ENCODE results near the gene ZDHHC8. TPM values are rescaled to one million over a fixed set of nuclear protein-coding genes. Genes with fewer than 3 reads are reported as not detected.

Gene ZDHHC8
- total and polyA plus RNA-seq, 9 donors = 13.7 to 52.8 (median 41.5) TPM

DNA sequence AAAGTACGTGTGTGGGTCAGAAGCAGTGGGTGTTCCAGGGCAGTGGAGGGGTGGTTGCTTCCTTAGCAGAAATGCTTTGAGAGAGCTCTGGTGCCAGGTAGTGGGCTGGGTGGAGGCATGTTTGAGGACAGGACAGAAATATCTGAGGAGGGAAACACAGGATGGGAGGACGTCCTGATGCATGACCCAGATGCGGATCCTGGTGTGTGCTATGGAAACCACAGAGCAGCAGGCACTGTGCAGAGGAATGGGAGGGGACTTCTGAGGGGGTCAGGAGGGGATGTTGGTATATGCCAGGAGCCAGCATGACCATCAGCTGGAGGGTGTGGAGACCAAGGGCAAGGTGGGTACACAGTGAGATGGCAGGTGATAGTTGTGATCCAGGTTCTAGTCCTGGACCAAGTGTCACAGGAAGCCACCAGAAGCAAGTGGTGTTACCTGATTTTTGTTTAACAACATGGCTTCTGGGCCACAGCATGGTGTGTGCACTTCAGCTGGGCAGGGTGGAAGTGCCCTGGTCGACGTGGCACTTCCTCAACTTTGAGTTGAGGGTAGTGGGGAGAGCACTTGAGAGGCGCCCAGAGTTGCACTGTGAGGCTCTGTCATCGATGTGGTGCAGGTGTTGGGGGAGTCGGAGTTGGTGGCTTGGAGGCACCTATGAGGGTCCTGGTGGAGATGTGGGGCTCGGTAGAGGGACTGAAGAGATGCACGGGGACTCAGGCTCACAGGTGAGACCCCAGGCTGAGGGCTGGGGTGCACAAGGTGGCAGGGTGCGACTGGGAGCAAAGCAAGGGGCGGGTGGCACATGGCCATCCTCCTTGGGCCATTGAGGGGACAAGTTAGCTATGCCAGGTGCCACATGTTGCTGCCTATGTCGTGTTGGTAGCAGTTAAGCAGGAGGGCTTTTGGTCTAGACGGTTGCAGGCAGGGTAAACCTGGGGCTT lies 44.0 kb upstream of the ZDHHC8 start:
- Histone ChIP-seq H3K27ac (ENCODE audit: low read length) (no peak overlapping the region), H3K27me3 (ENCODE audit: control insufficient read depth, insufficient read depth, low read length) (no peaks in the 10 kb centered on the region), H3K4me3 (ENCODE audit: low read length) (no peak overlapping the region), H3K36me3 (ENCODE audit: control insufficient read depth, insufficient read depth, low read length) (peaks cover 80% of the 10 kb centered on the region), H3K9me3 (replicated peaks; ENCODE audit: control insufficient read depth, low read depth, low read length) (no peaks in the 10 kb centered on the region), H3K4me1 (ENCODE audit: control insufficient read depth, insufficient read depth, low read length) (peaks cover 24% of the 10 kb centered on the region)
- 85% methylated on average over 13 of the region's 14 CpGs for WGBS (ENCODE audit: insufficient coverage)
- DNase-seq = no peak

DNA sequence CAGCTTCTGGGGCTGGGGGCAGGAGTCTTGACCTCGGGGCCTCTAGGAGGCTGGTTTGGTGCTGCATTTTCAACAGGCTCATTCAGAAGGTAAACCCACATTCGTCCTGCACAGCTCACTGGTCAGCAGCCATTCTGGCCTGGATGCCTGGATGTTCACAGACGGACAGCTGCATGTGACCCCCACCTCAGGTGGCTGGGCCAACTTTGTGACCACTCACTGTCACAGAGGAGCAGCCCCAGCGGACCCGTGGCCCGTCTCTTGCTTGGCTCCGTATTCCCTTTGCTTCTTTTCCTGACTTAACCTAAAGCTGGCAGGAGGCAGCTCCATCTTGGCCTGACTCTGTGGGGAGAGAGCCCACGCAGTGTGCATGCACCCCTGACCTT lies 43.3 kb upstream of the ZDHHC8 start:
- no peak overlapping the region for H3K4me3 ChIP-seq (ENCODE audit: low read length)
- no peak for DNase-seq
- no peaks in the 10 kb centered on the region for H3K27me3 ChIP-seq (ENCODE audit: control insufficient read depth, insufficient read depth, low read length)
- no peaks in the 10 kb centered on the region for H3K9me3 ChIP-seq (replicated peaks; ENCODE audit: control insufficient read depth, low read depth, low read length)
- H3K4me1 ChIP-seq (ENCODE audit: control insufficient read depth, insufficient read depth, low read length) = peaks cover 18% of the 10 kb centered on the region
- H3K36me3 ChIP-seq (ENCODE audit: control insufficient read depth, insufficient read depth, low read length) = peaks cover 85% of the 10 kb centered on the region
- WGBS (ENCODE audit: insufficient coverage) = 87% methylated on average over 6 of the region's 8 CpGs
- no peak overlapping the region for H3K27ac ChIP-seq (ENCODE audit: low read length)

DNA sequence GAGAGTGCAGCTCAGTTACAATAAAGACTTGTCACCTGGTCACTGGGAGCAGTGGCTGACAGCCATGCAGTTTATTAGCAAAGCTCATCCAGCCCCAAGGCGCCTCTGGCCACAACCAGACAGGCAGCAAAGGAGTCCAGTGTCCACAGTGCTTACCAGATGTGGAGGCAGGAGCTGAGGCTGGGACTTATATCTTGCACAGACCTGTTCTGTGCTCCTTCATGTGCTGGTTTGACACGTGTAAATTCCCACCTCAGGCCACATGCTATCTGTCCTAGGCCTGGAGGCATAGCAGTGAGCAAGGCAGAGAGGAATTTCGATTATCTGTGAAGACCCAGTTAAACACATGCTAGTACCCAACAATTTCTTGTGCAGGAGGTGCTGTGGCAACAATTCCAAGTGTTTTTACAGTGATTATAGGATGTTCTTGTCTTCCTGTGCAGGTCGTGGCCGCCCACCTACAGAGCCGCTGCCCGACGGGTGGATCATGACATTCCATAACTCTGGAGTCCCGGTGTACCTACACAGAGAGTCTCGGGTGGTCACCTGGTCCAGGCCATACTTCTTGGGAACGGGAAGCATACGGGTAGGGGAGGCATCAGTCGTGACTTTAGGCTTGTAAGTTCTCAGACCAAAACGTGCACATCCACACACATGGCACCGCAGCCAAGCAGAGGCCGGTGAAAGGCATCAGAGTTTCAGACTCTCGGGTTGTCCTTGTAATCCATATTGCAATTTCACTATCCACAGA lies 42.2 kb upstream of the ZDHHC8 start:
- Histone ChIP-seq H3K9me3 (replicated peaks; ENCODE audit: control insufficient read depth, low read depth, low read length) (no peaks in the 10 kb centered on the region), H3K27me3 (ENCODE audit: control insufficient read depth, insufficient read depth, low read length) (no peaks in the 10 kb centered on the region), H3K4me3 (ENCODE audit: low read length) (no peak overlapping the region), H3K36me3 (ENCODE audit: control insufficient read depth, insufficient read depth, low read length) (peaks cover 88% of the 10 kb centered on the region), H3K4me1 (ENCODE audit: control insufficient read depth, insufficient read depth, low read length) (peaks cover 11% of the 10 kb centered on the region), H3K27ac (ENCODE audit: low read length) (no peak overlapping the region)
- no peak for DNase-seq
- WGBS (ENCODE audit: insufficient coverage) = 88% methylated on average over 11 of the region's 17 CpGs

DNA sequence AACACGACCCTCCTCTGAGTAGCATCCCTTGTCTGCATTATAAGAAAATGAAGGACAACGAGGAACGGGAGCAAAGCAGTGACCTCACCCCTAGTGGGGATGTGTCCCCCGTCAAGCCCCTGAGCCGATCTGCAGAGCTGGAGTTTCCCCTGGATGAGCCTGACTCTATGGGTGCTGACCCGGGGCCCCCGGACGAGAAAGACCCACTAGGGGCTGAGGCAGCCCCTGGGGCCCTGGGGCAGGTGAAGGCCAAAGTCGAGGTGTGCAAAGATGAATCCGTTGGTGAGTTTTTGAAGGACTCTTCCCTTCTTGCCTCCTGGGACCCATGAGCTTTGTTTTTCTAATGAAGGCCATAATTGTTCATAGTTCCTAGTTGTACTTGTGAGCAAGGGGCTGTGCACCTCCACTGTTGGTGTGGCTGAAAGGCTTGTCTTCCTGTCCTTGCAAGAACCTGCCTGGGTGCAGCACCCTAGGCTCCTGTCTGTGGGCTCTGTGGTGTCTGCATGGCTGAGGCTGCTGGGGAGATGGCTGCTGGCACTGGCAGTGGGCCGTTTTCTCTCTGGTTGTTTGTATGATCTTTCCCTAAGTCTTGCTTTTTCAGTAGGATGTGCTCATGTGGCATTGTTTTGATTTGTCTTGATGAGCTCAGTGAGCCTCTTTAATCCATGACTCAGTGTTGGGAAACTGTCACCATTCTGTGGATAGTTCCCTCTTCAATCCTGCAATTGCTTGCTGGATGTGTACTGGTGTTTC lies 41.5 kb upstream of the ZDHHC8 start:
- Histone ChIP-seq H3K36me3 (ENCODE audit: control insufficient read depth, insufficient read depth, low read length) (peaks cover 95% of the 10 kb centered on the region), H3K27ac (ENCODE audit: low read length) (no peak overlapping the region), H3K27me3 (ENCODE audit: control insufficient read depth, insufficient read depth, low read length) (no peaks in the 10 kb centered on the region), H3K9me3 (replicated peaks; ENCODE audit: control insufficient read depth, low read depth, low read length) (no peaks in the 10 kb centered on the region), H3K4me3 (ENCODE audit: low read length) (no peak overlapping the region), H3K4me1 (ENCODE audit: control insufficient read depth, insufficient read depth, low read length) (peaks cover 4% of the 10 kb centered on the region)
- WGBS (ENCODE audit: insufficient coverage) = 92% methylated on average over 7 of the region's 11 CpGs
- DNase-seq = no peak

DNA sequence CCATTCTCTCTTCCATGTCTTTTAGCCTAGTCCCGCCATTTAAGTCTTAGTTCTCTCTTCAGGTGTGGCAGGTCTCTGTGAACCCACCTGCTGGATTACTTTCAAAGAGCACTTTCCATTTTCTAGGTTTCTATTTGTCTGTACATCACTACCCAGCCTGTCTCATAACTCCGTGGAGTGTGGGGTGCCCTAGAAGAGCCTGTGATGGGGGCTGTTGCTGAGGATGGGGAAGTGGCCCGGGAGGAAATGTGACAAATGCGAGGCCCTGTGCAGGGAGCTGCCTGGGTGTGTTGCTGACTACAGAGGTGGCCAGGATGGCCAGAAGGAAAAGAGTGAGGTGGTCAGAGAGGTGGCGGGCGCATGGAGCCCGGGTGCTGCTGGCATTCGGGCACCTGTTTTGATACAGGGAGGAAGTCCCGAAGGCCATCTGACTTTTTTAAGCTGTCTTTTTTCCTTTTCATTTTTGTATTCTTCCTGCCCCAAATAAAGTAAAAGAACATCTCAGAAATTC lies 40.8 kb upstream of the ZDHHC8 start:
- no peak for DNase-seq

DNA sequence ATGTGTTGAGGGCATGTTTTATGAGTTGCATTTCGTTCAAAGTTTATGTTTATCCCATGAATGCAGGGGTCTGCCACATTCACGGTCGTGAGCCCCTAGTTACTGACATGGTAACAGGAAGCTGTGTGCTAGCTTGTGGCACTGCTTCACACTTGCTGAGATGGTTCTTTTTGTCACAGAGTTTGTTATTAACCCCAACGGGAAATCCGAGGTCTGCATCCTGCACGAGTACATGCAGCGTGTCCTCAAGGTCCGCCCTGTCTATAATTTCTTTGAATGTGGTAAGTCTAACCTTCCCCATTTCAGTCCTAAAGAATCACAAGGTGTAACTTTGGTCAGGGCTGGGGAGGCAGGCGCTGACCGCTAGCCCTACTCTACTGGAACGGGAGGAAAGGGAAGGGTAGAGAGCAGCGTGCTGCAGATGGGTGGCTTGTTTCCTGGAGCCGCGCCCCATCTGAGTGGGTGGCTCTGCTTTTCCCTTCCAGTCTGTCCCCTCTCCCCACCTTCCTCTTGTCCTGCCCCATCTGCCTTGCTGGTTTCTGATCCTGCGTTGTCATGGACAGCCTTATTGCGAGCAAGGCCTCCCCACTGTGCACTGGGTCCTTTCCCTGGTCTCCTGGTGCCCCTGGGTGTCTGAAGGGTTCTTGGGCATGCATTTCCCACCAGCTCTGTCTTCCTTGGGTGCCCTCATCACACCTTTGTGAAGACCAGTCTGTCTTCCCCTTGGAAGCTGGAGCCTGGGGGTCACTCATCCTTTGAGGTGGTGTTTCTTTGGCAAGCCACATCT lies 39.7 kb upstream of the ZDHHC8 start:
- WGBS (ENCODE audit: insufficient coverage) = 100% methylated on average over 4 of the region's 16 CpGs
- Histone ChIP-seq H3K4me3 (ENCODE audit: low read length) (no peak overlapping the region), H3K4me1 (ENCODE audit: control insufficient read depth, insufficient read depth, low read length) (peaks cover 3% of the 10 kb centered on the region), H3K27me3 (ENCODE audit: control insufficient read depth, insufficient read depth, low read length) (no peaks in the 10 kb centered on the region), H3K9me3 (replicated peaks; ENCODE audit: control insufficient read depth, low read depth, low read length) (no peaks in the 10 kb centered on the region), H3K36me3 (ENCODE audit: control insufficient read depth, insufficient read depth, low read length) (peaks cover 92% of the 10 kb centered on the region), H3K27ac (ENCODE audit: low read length) (no peak overlapping the region)
- DNase-seq = no peak

More for the DNA sequence above, 40.8 kb upstream of the ZDHHC8 start:
- Histone ChIP-seq H3K27me3 (ENCODE audit: control insufficient read depth, insufficient read depth, low read length) (no peaks in the 10 kb centered on the region), H3K4me3 (ENCODE audit: low read length) (no peak overlapping the region), H3K4me1 (ENCODE audit: control insufficient read depth, insufficient read depth, low read length) (peaks cover 3% of the 10 kb centered on the region), H3K36me3 (ENCODE audit: control insufficient read depth, insufficient read depth, low read length) (peaks cover 98% of the 10 kb centered on the region), H3K27ac (ENCODE audit: low read length) (no peak overlapping the region), H3K9me3 (replicated peaks; ENCODE audit: control insufficient read depth, low read depth, low read length) (no peaks in the 10 kb centered on the region)
- 96% methylated on average over 3 of the region's 9 CpGs for WGBS (ENCODE audit: insufficient coverage)

DNA sequence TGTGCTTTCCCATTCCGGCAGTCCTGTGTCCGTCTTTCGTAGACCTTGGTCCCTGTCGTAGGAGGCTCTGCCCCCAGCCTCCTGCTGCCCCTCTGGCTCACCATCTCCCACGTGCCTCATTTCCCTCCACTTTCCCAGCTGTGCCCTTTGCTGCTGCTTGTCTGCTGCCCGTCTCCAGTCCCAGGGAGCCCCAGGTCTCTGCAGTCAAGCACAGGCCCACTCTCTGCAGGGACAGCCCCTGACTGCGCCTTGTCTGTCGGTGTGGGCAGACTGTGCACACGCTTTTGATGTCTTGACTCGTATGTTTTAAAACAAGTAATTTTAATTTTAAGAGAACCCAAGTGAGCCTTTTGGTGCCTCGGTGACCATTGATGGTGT lies 39.1 kb upstream of the ZDHHC8 start:
- H3K4me3 ChIP-seq (ENCODE audit: low read length) = no peak overlapping the region
- 83% methylated on average over 8 of the region's 11 CpGs for WGBS (ENCODE audit: insufficient coverage)
- H3K36me3 ChIP-seq (ENCODE audit: control insufficient read depth, insufficient read depth, low read length) = peaks cover 86% of the 10 kb centered on the region
- no peaks in the 10 kb centered on the region for H3K27me3 ChIP-seq (ENCODE audit: control insufficient read depth, insufficient read depth, low read length)
- no peak overlapping the region for H3K27ac ChIP-seq (ENCODE audit: low read length)
- no peak for DNase-seq
- H3K4me1 ChIP-seq (ENCODE audit: control insufficient read depth, insufficient read depth, low read length) = peaks cover 3% of the 10 kb centered on the region
- H3K9me3 ChIP-seq (replicated peaks; ENCODE audit: control insufficient read depth, low read depth, low read length) = no peaks in the 10 kb centered on the region

DNA sequence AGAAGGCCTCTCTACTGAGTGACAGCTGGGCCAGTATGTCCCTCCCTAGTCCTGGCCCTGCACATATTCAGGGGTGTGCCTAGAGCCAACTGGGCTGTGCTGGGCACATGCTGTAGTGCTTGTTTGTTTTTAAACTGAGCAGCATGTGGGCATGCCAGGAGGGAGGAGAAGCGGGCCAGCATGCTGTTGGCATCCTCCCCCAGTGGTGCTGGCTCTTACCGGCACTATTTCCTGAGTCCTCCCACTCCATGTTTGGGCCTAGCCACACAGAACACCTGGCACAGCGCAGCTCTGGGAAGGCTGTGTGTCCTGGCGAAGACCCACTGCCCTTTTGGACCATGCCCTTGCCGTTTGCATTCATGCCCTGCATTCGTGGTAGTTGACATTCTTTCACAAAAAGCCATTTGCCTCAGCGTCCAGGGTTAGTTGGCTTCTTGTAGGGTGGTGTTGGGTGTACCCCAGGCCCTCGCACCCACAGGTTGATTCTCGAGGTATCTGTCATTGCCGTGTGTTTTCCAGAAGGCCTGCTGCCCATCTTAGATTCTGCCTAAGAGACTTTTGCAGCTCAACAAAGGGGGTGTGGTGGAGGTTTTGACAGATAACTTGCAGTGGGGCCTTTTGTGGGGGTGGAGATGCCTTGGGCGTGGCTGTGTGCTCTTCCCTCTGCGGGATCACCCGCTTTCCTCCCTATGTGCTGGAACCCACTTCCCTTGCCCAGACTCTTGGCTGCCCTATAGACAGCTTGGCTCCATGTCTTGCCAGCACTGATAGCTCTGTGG lies 38.0 kb upstream of the ZDHHC8 start:
- peak; percentile 37 for DNase-seq
- no peaks in the 10 kb centered on the region for H3K9me3 ChIP-seq (replicated peaks; ENCODE audit: control insufficient read depth, low read depth, low read length)
- WGBS (ENCODE audit: insufficient coverage) = 94% methylated on average over 10 of the region's 13 CpGs
- no peak overlapping the region for H3K4me3 ChIP-seq (ENCODE audit: low read length)
- H3K4me1 ChIP-seq (ENCODE audit: control insufficient read depth, insufficient read depth, low read length) = peaks cover 3% of the 10 kb centered on the region
- H3K27me3 ChIP-seq (ENCODE audit: control insufficient read depth, insufficient read depth, low read length) = no peaks in the 10 kb centered on the region
- peaks cover 82% of the 10 kb centered on the region for H3K36me3 ChIP-seq (ENCODE audit: control insufficient read depth, insufficient read depth, low read length)
- H3K27ac ChIP-seq (ENCODE audit: low read length) = no peak overlapping the region
